ENCODE measurements around the gene FAM20A.

GRCh38 chr17:68534695-68535088 lies 66.5 kb downstream of the FAM20A start:
- no peak for TF ChIP-seq CTCF (conservative IDR thresholded peaks at IDR 0.05)
- no peak for TF ChIP-seq EZH2 (IDR thresholded peaks at IDR 0.05; ENCODE audit: low read depth)

Measured in PC-9 (cell line).